Activated T-cell treated with anti-CD3 and anti-CD28 coated beads, Interleukin-2, amount 50 U/mL, for 72 hours (primary cell): ENCODE data around the gene PLIN4. TPM values are rescaled to one million over a fixed set of nuclear protein-coding genes. Genes with fewer than 3 reads are reported as not detected.
A peak's percentile ranks its signal among the peaks of the same experiment; 100 is the strongest.

Source experiments
- ATAC-seq, 2 donors: fragments of 150-1000 bp; cut with Tn5 transposase; replicated peaks in 1 of 2; 2 replicates each; pipeline ENCODE4 v1.10.0; 2021; ENCODE audit warnings: moderate library complexity in 2 of 2, mild to moderate bottlenecking in 1 of 2
- DNase-seq, 2 donors: peaks; one replicate each; pipeline ENCODE4 v3.0.0; 2021 to 2022; ENCODE audit warnings: mixed read lengths in 1 of 2
- H3K27ac Mint-ChIP-seq: one replicate; pipeline ENCODE4 v1.8.0; 2022; ENCODE audit warnings: mild to moderate bottlenecking, moderate library complexity, mixed read lengths
- H3K27me3 Mint-ChIP-seq: one replicate; pipeline ENCODE4 v1.8.0; 2022; ENCODE audit warnings: low read depth, mixed read lengths
- H3K36me3 Mint-ChIP-seq, 2 donors: one replicate each; pipeline ENCODE4 v1.8.0; 2022; ENCODE audit warnings: mixed read lengths in 2 of 2, mild to moderate bottlenecking in 1 of 2; ENCODE audit not compliant: insufficient read depth in 2 of 2
- H3K4me1 Mint-ChIP-seq: one replicate; pipeline ENCODE4 v1.8.0; 2022; ENCODE audit warnings: low read depth, mixed read lengths
- H3K4me3 Mint-ChIP-seq, 2 donors: one replicate each; pipeline ENCODE4 v1.8.0; 2022; ENCODE audit warnings: mild to moderate bottlenecking in 2 of 2, mixed read lengths in 2 of 2, moderate library complexity in 2 of 2
- H3K9me3 Mint-ChIP-seq, 2 donors: one replicate each; pipeline ENCODE4 v1.8.0; 2022; ENCODE audit warnings: mixed read lengths in 2 of 2
- total RNA-seq, 2 donors: library from RNA; stranded (reverse); gene quantifications; one replicate each; pipeline ENCODE4 v1.2.3, GENCODE V29; 2022

The PLIN4 gene
- total RNA-seq, 2 donors from 2014 or later, result 0.05 to 0.12 TPM

GRCh38 chr19:4503132-4503824 lies 15.0 kb downstream of the PLIN4 start:
- Mint-ChIP-seq H3K36me3 (peaks cover 0 to 3% of the 10 kb centered on the region in 2 donors), H3K27me3 (no peaks in the 10 kb centered on the region), H3K27ac (no peak overlapping the region), H3K9me3 (no peaks in the 10 kb centered on the region), H3K4me3 (no peak overlapping the region), H3K4me1 (peaks cover 7% of the 10 kb centered on the region)
- no peak for ATAC-seq
- DNase-seq, result no peak

- Mint-ChIP-seq H3K27ac (no peak overlapping the region), H3K9me3 (no peaks in the 10 kb centered on the region), H3K27me3 (no peaks in the 10 kb centered on the region), H3K4me3 (no peak overlapping the region), H3K4me1 (peaks cover 7% of the 10 kb centered on the region), H3K36me3 (peaks cover 0 to 3% of the 10 kb centered on the region in 2 donors)
- no peak for ATAC-seq
- DNase-seq, result no peak
Observed at GRCh38 chr19:4502282-4503131, 15.8 kb downstream of the PLIN4 start.

- no peaks in the 10 kb centered on the region for H3K9me3 Mint-ChIP-seq
- no peaks in the 10 kb centered on the region for H3K27me3 Mint-ChIP-seq
- H3K4me1 Mint-ChIP-seq, result peaks cover 6% of the 10 kb centered on the region
- H3K27ac Mint-ChIP-seq, result no peak overlapping the region
- ATAC-seq (no peak), DNase-seq (no peak)
- H3K4me3 Mint-ChIP-seq, result no peak overlapping the region
- peaks cover 0 to 3% of the 10 kb centered on the region in 2 donors for H3K36me3 Mint-ChIP-seq
Observed at GRCh38 chr19:4501691-4502090, 16.6 kb downstream of the PLIN4 start.

- DNase-seq (no peak), ATAC-seq (no peak)
- Mint-ChIP-seq H3K27me3 (no peaks in the 10 kb centered on the region), H3K4me1 (no peaks in the 10 kb centered on the region), H3K36me3 (no peaks in the 10 kb centered on the region), H3K9me3 (no peaks in the 10 kb centered on the region), H3K4me3 (no peak overlapping the region), H3K27ac (no peak overlapping the region)
Observed at GRCh38 chr19:4500841-4501591, 17.3 kb downstream of the PLIN4 start.

- no peaks in the 10 kb centered on the region for H3K9me3 Mint-ChIP-seq
- H3K4me1 Mint-ChIP-seq, result no peaks in the 10 kb centered on the region
- no peaks in the 10 kb centered on the region for H3K36me3 Mint-ChIP-seq
- no peak overlapping the region for H3K27ac Mint-ChIP-seq
- H3K27me3 Mint-ChIP-seq, result no peaks in the 10 kb centered on the region
- no peak overlapping the region for H3K4me3 Mint-ChIP-seq
- no peak for ATAC-seq
- DNase-seq, result no peak
Observed at GRCh38 chr19:4499855-4500254, 18.4 kb downstream of the PLIN4 start.

- no peak for ATAC-seq
Observed at GRCh38 chr19:4499318-4499717, 19.0 kb downstream of the PLIN4 start.

GRCh38 chr19:4498694-4499093 lies 19.6 kb downstream of the PLIN4 start:
- Mint-ChIP-seq H3K4me1 (no peaks in the 10 kb centered on the region), H3K9me3 (no peaks in the 10 kb centered on the region), H3K36me3 (no peaks in the 10 kb centered on the region), H3K4me3 (no peak overlapping the region), H3K27me3 (no peaks in the 10 kb centered on the region), H3K27ac (no peak overlapping the region)
- ATAC-seq, result no peak
- no peak for DNase-seq

More at GRCh38 chr19:4499318-4499717, 19.0 kb downstream of the PLIN4 start:
- DNase-seq, result no peak
- no peaks in the 10 kb centered on the region for H3K36me3 Mint-ChIP-seq
- H3K27me3 Mint-ChIP-seq, result no peaks in the 10 kb centered on the region
- no peak overlapping the region for H3K4me3 Mint-ChIP-seq
- H3K27ac Mint-ChIP-seq, result no peak overlapping the region
- no peaks in the 10 kb centered on the region for H3K4me1 Mint-ChIP-seq
- H3K9me3 Mint-ChIP-seq, result no peaks in the 10 kb centered on the region

- no peak for ATAC-seq
- H3K27ac Mint-ChIP-seq, result no peak overlapping the region
- H3K4me1 Mint-ChIP-seq, result no peaks in the 10 kb centered on the region
Observed at GRCh38 chr19:4497770-4498389, 20.4 kb downstream of the PLIN4 start.

GRCh38 chr19:4496304-4496703 lies 22.0 kb downstream of the PLIN4 start:
- H3K4me3 Mint-ChIP-seq, result no peak overlapping the region
- no peak overlapping the region for H3K27ac Mint-ChIP-seq
- H3K4me1 Mint-ChIP-seq, result no peaks in the 10 kb centered on the region
- no peaks in the 10 kb centered on the region for H3K27me3 Mint-ChIP-seq
- ATAC-seq, result no peak
- no peaks in the 10 kb centered on the region for H3K36me3 Mint-ChIP-seq
- DNase-seq, result no peak
- no peaks in the 10 kb centered on the region for H3K9me3 Mint-ChIP-seq

More at GRCh38 chr19:4497770-4498389, 20.4 kb downstream of the PLIN4 start:
- Mint-ChIP-seq H3K4me3 (no peak overlapping the region), H3K27me3 (no peaks in the 10 kb centered on the region), H3K9me3 (no peaks in the 10 kb centered on the region), H3K36me3 (no peaks in the 10 kb centered on the region)
- DNase-seq, result no peak

- Mint-ChIP-seq H3K36me3 (peaks cover 0 to 1% of the 10 kb centered on the region in 2 donors), H3K4me1 (no peaks in the 10 kb centered on the region), H3K27ac (no peak overlapping the region), H3K9me3 (no peaks in the 10 kb centered on the region), H3K4me3 (no peak overlapping the region), H3K27me3 (no peaks in the 10 kb centered on the region)
- ATAC-seq (peak in 1 of 2 donors; percentile 39), DNase-seq (no peak)
Observed at GRCh38 chr19:4495471-4495870, 22.8 kb downstream of the PLIN4 start.

- DNase-seq, result no peak
- no peak overlapping the region for H3K27ac Mint-ChIP-seq
- no peaks in the 10 kb centered on the region for H3K27me3 Mint-ChIP-seq
- no peak for ATAC-seq
- H3K4me3 Mint-ChIP-seq, result no peak overlapping the region
- no peaks in the 10 kb centered on the region for H3K4me1 Mint-ChIP-seq
- H3K9me3 Mint-ChIP-seq, result no peaks in the 10 kb centered on the region
- H3K36me3 Mint-ChIP-seq, result peaks cover 0 to 2% of the 10 kb centered on the region in 2 donors
Observed at GRCh38 chr19:4494691-4495064, 23.6 kb downstream of the PLIN4 start.

GRCh38 chr19:4493929-4494690 lies 24.2 kb downstream of the PLIN4 start:
- no peak overlapping the region for H3K4me3 Mint-ChIP-seq

More at GRCh38 chr19:4493929-4494690, 24.2 kb downstream of the PLIN4 start:
- DNase-seq (no peak), ATAC-seq (no peak)
- no peak overlapping the region for H3K27ac Mint-ChIP-seq
- H3K27me3 Mint-ChIP-seq, result no peaks in the 10 kb centered on the region
- no peaks in the 10 kb centered on the region for H3K9me3 Mint-ChIP-seq
- peaks cover 0 to 2% of the 10 kb centered on the region in 2 donors for H3K36me3 Mint-ChIP-seq
- H3K4me1 Mint-ChIP-seq, result no peaks in the 10 kb centered on the region
